ENCODE results near the gene ERICH6.

GRCh38 chr3:150725548-150725947 is 21.8 kb upstream of the ERICH6 start:
- TF ChIP-seq CTCF (IDR thresholded peaks at IDR 0.05) = no peak
- TF ChIP-seq POLR2A (IDR thresholded peaks at IDR 0.05) = no peak
